NCI-H345 (cell line): ENCODE results near the gene SSTR4.

ENCODE experiments used
- DNase-seq: peaks from one replicate; lab custom pipeline; 2025; lab: John Stamatoyannopoulos, UW

SSTR4 gene

GRCh38 chr20:23042270-23042669 is 7.2 kb downstream of the SSTR4 start:
- DNase-seq = no peak

- DNase-seq = no peak
Observed at GRCh38 chr20:23043376-23043775, 8.3 kb downstream of the SSTR4 start.

DNA sequence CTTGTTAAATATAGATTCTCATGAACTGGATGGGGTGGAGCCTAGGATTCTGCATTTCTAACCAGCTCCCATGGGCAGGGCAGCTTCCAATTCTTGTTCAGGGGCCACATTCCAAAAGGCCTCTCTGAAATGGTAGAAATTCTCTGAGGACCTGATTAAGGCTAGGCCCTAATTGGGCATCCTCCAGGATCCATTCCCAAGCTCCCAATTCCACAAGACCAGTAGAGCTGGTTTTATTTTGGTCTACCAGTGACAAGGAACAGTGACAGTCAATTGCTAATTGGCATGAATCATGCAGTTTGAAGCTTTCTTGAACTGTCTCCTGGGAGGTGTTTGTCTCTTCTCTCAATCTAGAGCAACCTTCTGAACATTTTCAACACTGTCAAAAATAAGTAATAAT is 11.3 kb downstream of the SSTR4 start:
- no peak for DNase-seq

GRCh38 chr20:23047001-23047737 is 12.1 kb downstream of the SSTR4 start:
- no peak for DNase-seq

GRCh38 chr20:23047738-23048214 is 12.7 kb downstream of the SSTR4 start:
- DNase-seq = peak; percentile 47

GRCh38 chr20:23048283-23049200 is 13.4 kb downstream of the SSTR4 start:
- DNase-seq = peak; percentile 68

- peak; percentile 37 for DNase-seq
Observed at GRCh38 chr20:23049201-23050075, 14.3 kb downstream of the SSTR4 start, which contains the start of gene THBD. THBD (minus strand) TSS chr20:23049672; CDS start chr20:23049504, 168 bp downstream.

DNA sequence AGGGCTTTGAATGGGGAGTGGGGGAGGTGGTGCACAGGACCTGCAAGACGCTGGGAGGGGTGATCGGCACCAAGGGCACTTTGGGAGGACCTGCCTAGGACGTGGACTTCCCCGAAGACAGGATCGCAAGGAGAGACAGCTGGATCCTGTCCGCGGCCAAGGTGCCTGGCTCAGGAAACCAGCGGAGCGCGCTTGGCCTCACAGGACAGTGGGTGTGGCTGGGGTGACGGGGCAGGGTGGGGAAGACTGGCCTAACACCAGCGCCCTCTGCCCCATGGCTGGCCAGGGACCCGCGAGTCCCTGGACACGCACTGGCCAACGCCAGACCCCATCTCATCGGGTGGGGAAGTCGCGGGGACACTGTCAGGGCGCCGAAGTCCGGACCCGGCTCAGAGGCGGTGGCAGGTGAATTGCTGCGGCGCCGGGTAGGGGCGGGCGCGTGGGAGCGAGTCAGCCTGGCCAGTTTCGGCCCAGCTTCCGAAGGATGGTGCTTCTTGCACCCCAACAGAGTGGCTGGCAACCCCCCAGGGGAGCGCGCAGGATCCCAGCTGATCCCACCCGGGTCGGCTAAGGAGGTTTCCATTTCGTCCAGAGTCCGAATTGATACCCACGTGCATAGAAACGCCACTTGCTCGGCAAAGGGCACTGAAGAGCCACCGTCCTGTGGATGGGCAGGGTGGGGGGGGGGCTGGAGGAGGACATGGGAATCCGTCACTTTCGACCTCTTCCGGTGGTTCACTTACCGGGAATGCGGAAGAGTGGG is 15.1 kb downstream of the SSTR4 start:
- DNase-seq = no peak

- no peak for DNase-seq
Observed at GRCh38 chr20:23050847-23051627, 15.9 kb downstream of the SSTR4 start.

- no peak for DNase-seq
Observed at GRCh38 chr20:23052904-23053303, 17.8 kb downstream of the SSTR4 start.

DNA sequence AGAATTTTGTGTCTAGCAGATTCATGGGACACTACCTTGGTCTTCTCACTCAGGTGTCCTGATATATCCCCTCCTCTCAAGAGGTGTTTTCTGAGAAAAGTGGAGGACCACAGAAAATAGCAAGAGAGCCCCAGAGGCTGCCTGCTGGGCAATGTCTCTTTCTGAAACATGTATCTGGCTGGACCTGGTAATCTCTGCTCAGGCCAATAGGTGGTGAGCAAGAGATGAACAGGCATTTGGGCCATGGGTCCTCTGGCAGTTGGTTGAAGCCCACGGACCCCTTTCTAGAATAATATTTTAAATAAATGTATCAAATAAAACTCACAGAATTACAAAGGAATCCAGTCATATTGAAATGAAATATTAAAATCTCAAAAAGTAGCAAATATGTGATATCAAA is 23.1 kb downstream of the SSTR4 start:
- DNase-seq = no peak

GRCh38 chr20:23059001-23059400 is 23.9 kb downstream of the SSTR4 start:
- DNase-seq = no peak

GRCh38 chr20:23059846-23060245 is 24.7 kb downstream of the SSTR4 start:
- DNase-seq = no peak

- no peak for DNase-seq
Observed at GRCh38 chr20:23060629-23061028, 25.5 kb downstream of the SSTR4 start.

GRCh38 chr20:23061262-23061661 is 26.1 kb downstream of the SSTR4 start:
- no peak for DNase-seq

DNA sequence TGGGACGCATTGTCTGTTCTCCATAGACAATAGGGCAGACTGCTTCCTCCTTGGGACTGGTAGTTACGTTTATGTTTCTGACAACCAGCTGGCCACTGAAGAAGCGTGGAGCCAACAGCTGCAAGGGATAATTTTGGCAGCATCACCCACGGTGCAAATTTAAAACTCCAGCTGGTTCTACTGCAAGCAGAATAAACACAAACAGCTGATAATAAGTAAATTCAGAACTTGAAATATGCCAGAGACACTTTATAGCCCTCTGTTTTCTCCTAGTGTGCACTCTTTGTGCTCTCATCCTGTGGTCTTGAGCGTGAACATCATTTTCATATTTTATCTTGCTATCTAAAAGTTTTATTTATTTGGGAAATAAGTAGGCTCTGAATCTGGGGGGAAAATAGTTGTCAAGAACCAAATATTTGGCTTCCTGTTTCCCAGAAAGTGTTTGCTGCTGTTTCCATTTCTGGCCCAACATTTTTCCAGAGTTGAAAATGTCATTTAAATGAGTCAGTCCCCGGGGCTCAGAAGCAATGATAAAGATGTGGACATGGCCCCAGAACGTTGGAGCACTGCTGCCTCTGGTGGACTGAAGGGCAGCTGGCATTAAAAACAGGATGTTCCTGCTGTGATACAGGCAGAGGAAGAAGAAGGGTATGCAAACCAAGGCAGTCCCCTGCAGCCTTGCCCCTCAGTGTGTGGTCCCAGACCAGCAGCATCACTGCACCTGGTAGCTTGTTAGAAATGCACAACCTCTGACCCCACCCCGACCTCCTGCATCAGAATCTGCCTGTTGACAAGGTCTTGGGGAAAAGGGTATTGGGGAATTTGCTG is 26.8 kb downstream of the SSTR4 start:
- DNase-seq = no peak

GRCh38 chr20:23062632-23063031 is 27.5 kb downstream of the SSTR4 start:
- DNase-seq = no peak

GRCh38 chr20:23063168-23063567 is 28.1 kb downstream of the SSTR4 start:
- DNase-seq = no peak

DNA sequence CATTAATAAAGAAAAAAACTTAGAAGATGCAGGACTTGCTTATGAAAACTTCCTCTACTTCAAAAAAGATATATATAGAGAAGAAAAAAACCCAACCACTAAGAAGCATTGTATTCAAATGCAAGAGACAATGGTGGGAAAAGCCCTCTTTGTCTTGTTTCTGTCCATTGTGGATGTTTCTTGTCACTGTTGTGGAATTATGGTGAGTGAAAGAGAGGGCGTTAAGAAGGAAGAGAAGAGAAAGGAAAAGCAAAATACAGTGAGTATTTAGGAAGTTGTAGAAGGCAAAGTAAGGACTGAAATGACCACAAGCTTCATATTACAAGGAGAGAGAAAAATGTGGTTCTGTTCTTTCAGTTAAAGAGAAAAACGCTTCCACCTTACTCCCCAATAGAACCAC is 28.5 kb downstream of the SSTR4 start:
- DNase-seq = no peak
